T-helper 17 cell (primary cell): Measurements from ENCODE around the gene TBKBP1. TPM values are rescaled to one million over a fixed set of nuclear protein-coding genes. Genes with fewer than 3 reads are reported as not detected.
A peak's percentile ranks its signal among the peaks of the same experiment; 100 is the strongest.
"Not testable (repeated sequence)": the region's sequence is repeated elsewhere in the genome, so short reads cannot be mapped to it uniquely, and the experiment has no call there.

Source experiments
- ATAC-seq: fragments of 150-1000 bp; cut with Tn5 transposase; 2 replicates; pipeline ENCODE4 v1.10.0; 2021; ENCODE audit warnings: mild to moderate bottlenecking, moderate library complexity
- DNase-seq, 3 donors: peaks; one replicate each; pipeline versions ENCODE4 v3.0.0 to v3.0.0-alpha.2; 2020 to 2021
- H3K9me3 ChIP-seq: one replicate; pipeline ENCODE4 v1.7.0; 2013; ENCODE audit warnings: low read length, mild to moderate bottlenecking; ENCODE audit not compliant: control insufficient read depth, poor library complexity, severe bottlenecking
- H3K27ac Mint-ChIP-seq: one replicate; pipeline ENCODE4 v1.8.0; 2022; ENCODE audit warnings: mild to moderate bottlenecking, moderate library complexity, mixed read lengths
- H3K27me3 Mint-ChIP-seq: one replicate; pipeline ENCODE4 v1.8.0; 2022; ENCODE audit warnings: mixed read lengths
- H3K36me3 Mint-ChIP-seq: one replicate; pipeline ENCODE4 v1.8.0; 2022; ENCODE audit warnings: low read depth, mixed read lengths
- H3K4me1 Mint-ChIP-seq: one replicate; pipeline ENCODE4 v1.8.0; 2022; ENCODE audit warnings: mild to moderate bottlenecking, mixed read lengths
- H3K4me3 Mint-ChIP-seq: one replicate; pipeline ENCODE4 v1.8.0; 2022; ENCODE audit warnings: mild to moderate bottlenecking, moderate library complexity, mixed read lengths
- total RNA-seq, 4 donors: library from RNA in 2 of 4; stranded (reverse) in 2 of 4; gene quantifications; one replicate each; pipeline ENCODE4 v1.2.3 and lab custom pipeline; 2022 to 2026

The TBKBP1 gene
- total RNA-seq, 2 donors from 2014 or later, result 2.4 to 2.6 TPM

GRCh38 chr17:47664624-47664941 is 29.4 kb upstream of the TBKBP1 start:
- DNase-seq (no peak), ATAC-seq (no peak)
- Mint-ChIP-seq H3K4me1 (peaks cover 18% of the 10 kb centered on the region), H3K36me3 (peaks cover 14% of the 10 kb centered on the region), H3K27ac (peak overlapping the region; percentile 83), H3K4me3 (no peak overlapping the region), H3K27me3 (no peaks in the 10 kb centered on the region)
- no peaks in the 10 kb centered on the region for H3K9me3 ChIP-seq

GRCh38 chr17:47665655-47666054 is 28.3 kb upstream of the TBKBP1 start:
- no peaks in the 10 kb centered on the region for H3K9me3 ChIP-seq
- Mint-ChIP-seq H3K4me1 (peaks cover 20% of the 10 kb centered on the region), H3K27me3 (no peaks in the 10 kb centered on the region), H3K4me3 (no peak overlapping the region), H3K27ac (no peak overlapping the region), H3K36me3 (peaks cover 17% of the 10 kb centered on the region)
- DNase-seq (no peak), ATAC-seq (no peak)

- H3K9me3 ChIP-seq, result no peaks in the 10 kb centered on the region
- no peak for ATAC-seq
- no peaks in the 10 kb centered on the region for H3K27me3 Mint-ChIP-seq
- no peak overlapping the region for H3K27ac Mint-ChIP-seq
- H3K4me1 Mint-ChIP-seq, result peaks cover 20% of the 10 kb centered on the region
- H3K36me3 Mint-ChIP-seq, result peaks cover 17% of the 10 kb centered on the region
- no peak for DNase-seq
- H3K4me3 Mint-ChIP-seq, result no peak overlapping the region
Measured at GRCh38 chr17:47669081-47669480, 24.9 kb upstream of the TBKBP1 start.

- Mint-ChIP-seq H3K4me1 (peaks cover 17% of the 10 kb centered on the region), H3K27me3 (no peaks in the 10 kb centered on the region), H3K27ac (peak overlapping the region; percentile 78), H3K4me3 (no peak overlapping the region), H3K36me3 (peaks cover 13% of the 10 kb centered on the region)
- ATAC-seq (peak; percentile 48), DNase-seq (no peak)
- H3K9me3 ChIP-seq, result no peaks in the 10 kb centered on the region
Measured at GRCh38 chr17:47670064-47670463, 23.9 kb upstream of the TBKBP1 start.

GRCh38 chr17:47674499-47674898 is 19.5 kb upstream of the TBKBP1 start:
- H3K36me3 Mint-ChIP-seq, result peaks cover 4% of the 10 kb centered on the region
- DNase-seq (no peak), ATAC-seq (no peak)
- no peaks in the 10 kb centered on the region for H3K9me3 ChIP-seq
- no peak overlapping the region for H3K4me3 Mint-ChIP-seq
- H3K4me1 Mint-ChIP-seq, result peaks cover 15% of the 10 kb centered on the region
- no peaks in the 10 kb centered on the region for H3K27me3 Mint-ChIP-seq
- peak overlapping the region; percentile 19 for H3K27ac Mint-ChIP-seq

GRCh38 chr17:47675380-47676198 is 18.4 kb upstream of the TBKBP1 start:
- H3K4me1 Mint-ChIP-seq, result peaks cover 8% of the 10 kb centered on the region
- H3K27ac Mint-ChIP-seq, result no peak overlapping the region

GRCh38 chr17:47676199-47676472 is 17.8 kb upstream of the TBKBP1 start:
- Mint-ChIP-seq H3K4me1 (peaks cover 8% of the 10 kb centered on the region), H3K36me3 (peaks cover 4% of the 10 kb centered on the region), H3K4me3 (no peak overlapping the region), H3K27ac (no peak overlapping the region), H3K27me3 (no peaks in the 10 kb centered on the region)
- no peaks in the 10 kb centered on the region for H3K9me3 ChIP-seq
- DNase-seq (no peak), ATAC-seq (no peak)

More at GRCh38 chr17:47675380-47676198, 18.4 kb upstream of the TBKBP1 start:
- DNase-seq (no peak), ATAC-seq (no peak)
- H3K27me3 Mint-ChIP-seq, result no peaks in the 10 kb centered on the region
- H3K9me3 ChIP-seq, result no peaks in the 10 kb centered on the region
- peaks cover 4% of the 10 kb centered on the region for H3K36me3 Mint-ChIP-seq
- H3K4me3 Mint-ChIP-seq, result no peak overlapping the region

GRCh38 chr17:47676510-47677165 is 17.3 kb upstream of the TBKBP1 start:
- Mint-ChIP-seq H3K4me3 (no peak overlapping the region), H3K4me1 (peaks cover 8% of the 10 kb centered on the region), H3K36me3 (peaks cover 4% of the 10 kb centered on the region), H3K27ac (no peak overlapping the region), H3K27me3 (no peaks in the 10 kb centered on the region)
- no peaks in the 10 kb centered on the region for H3K9me3 ChIP-seq
- ATAC-seq (no peak), DNase-seq (no peak)

- Mint-ChIP-seq H3K27me3 (no peaks in the 10 kb centered on the region), H3K4me1 (peaks cover 8% of the 10 kb centered on the region), H3K36me3 (peaks cover 7% of the 10 kb centered on the region), H3K27ac (no peak overlapping the region), H3K4me3 (no peak overlapping the region)
- H3K9me3 ChIP-seq, result no peaks in the 10 kb centered on the region
- no peak for DNase-seq
- ATAC-seq, result no peak
Measured at GRCh38 chr17:47678196-47678595, 15.8 kb upstream of the TBKBP1 start.

GRCh38 chr17:47682138-47682537 is 11.8 kb upstream of the TBKBP1 start:
- Mint-ChIP-seq H3K4me1 (peaks cover 6% of the 10 kb centered on the region), H3K27ac (no peak overlapping the region), H3K4me3 (no peak overlapping the region), H3K27me3 (no peaks in the 10 kb centered on the region), H3K36me3 (peaks cover 7% of the 10 kb centered on the region)
- no peaks in the 10 kb centered on the region for H3K9me3 ChIP-seq
- ATAC-seq (no peak), DNase-seq (no peak)

GRCh38 chr17:47682727-47683126 is 11.2 kb upstream of the TBKBP1 start:
- H3K27ac Mint-ChIP-seq, H3K4me3 Mint-ChIP-seq, ATAC-seq, H3K36me3 Mint-ChIP-seq, H3K4me1 Mint-ChIP-seq, H3K27me3 Mint-ChIP-seq, DNase-seq, H3K9me3 ChIP-seq: not testable (repeated sequence)

GRCh38 chr17:47684025-47684424 is 9.9 kb upstream of the TBKBP1 start:
- DNase-seq (no peak), ATAC-seq (no peak)
- peak overlapping the region; percentile 14 for H3K27ac Mint-ChIP-seq
- H3K9me3 ChIP-seq, result no peaks in the 10 kb centered on the region
- H3K4me3 Mint-ChIP-seq, result no peak overlapping the region
- peaks cover 7% of the 10 kb centered on the region for H3K36me3 Mint-ChIP-seq
- H3K4me1 Mint-ChIP-seq, result peaks cover 6% of the 10 kb centered on the region
- no peaks in the 10 kb centered on the region for H3K27me3 Mint-ChIP-seq

GRCh38 chr17:47684535-47685193 is 9.3 kb upstream of the TBKBP1 start:
- no peaks in the 10 kb centered on the region for H3K9me3 ChIP-seq
- no peak overlapping the region for H3K27ac Mint-ChIP-seq
- peaks cover 6% of the 10 kb centered on the region for H3K4me1 Mint-ChIP-seq
- H3K27me3 Mint-ChIP-seq, result no peaks in the 10 kb centered on the region
- peaks cover 7% of the 10 kb centered on the region for H3K36me3 Mint-ChIP-seq
- H3K4me3 Mint-ChIP-seq, result no peak overlapping the region
- DNase-seq (no peak), ATAC-seq (no peak)
